Lower leg skin (tissue), 4 donors: ENCODE data around the gene SPATA2L. TPM values are rescaled to one million over a fixed set of nuclear protein-coding genes. Genes with fewer than 3 reads are reported as not detected.

Source experiments
- DNase-seq, 2 donors: peaks; one replicate each; pipeline ENCODE4 v3.0.0-alpha.2; 2019; ENCODE audit warnings: low spot score in 2 of 2
- H3K4me3 ChIP-seq: fragments of 200-600 bp; sonication (generic); 2 replicates; pipeline ENCODE4 v1.5.1; 2017; ENCODE audit warnings: mild to moderate bottlenecking, low read depth; ENCODE audit not compliant: poor library complexity, severe bottlenecking
- POLR2A ChIP-seq, 2 donors: fragments of 450-650 bp; IDR thresholded peaks; one replicate each; pipeline ENCODE4 v1.6.1; 2016 to 2017; ENCODE audit warnings: antibody characterized with exemption in 2 of 2, mild to moderate bottlenecking in 1 of 2, moderate library complexity in 1 of 2
- WGBS, 2 donors: methylation state at CpG; one replicate each; pipeline ENCODE4 v1.1.5; 2018; 5-methylcytosine and 5-hydroxymethylcytosine counted together
- intact Hi-C: fragments of 100-400 bp; cut with DNase I; formaldehyde crosslinking; loops from one replicate; pipeline ENCODE4 v1.15.0; 2023; ENCODE audit warnings: low total_unique reads
- total RNA-seq, 4 donors: library from RNA; depleted of rRNA; stranded (reverse); fragments of >200 nt; gene quantifications; one replicate each; pipeline ENCODE4 v1.1.0, GENCODE V29; 2016
- TF ChIP-seq, protein P1 (sequence below), 3 donors: fragments of 450-650 bp; IDR thresholded peaks; one replicate each; pipeline ENCODE4 v1.5.1; 2016; ENCODE audit warnings: antibody characterized with exemption in 3 of 3, mild to moderate bottlenecking in 3 of 3, moderate library complexity in 2 of 3

The SPATA2L gene
- total RNA-seq, 4 donors from 2014 or later: 18.3 to 34.6 (median 28.4) TPM

DNA sequence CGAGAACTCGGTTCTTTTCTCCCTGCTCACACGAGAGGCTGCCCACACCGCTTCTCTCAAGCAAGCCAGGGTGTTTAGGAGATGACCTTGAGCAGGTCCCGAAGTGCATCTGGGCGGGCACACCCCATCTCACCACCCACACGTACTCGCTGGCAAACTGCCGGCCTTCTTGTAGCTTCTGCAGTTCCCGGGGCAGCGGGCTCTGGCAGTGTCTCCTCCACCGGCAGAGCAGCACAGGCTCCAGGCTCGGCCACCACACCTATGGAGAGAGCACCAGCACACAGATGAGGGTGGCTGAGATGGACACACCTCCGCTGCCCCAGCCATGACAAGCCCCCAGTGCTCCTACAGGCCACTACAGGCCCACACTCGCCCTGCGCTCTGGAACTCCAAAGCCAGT, 43.3 kb upstream of the SPATA2L start:
- WGBS, 2 donors: 84 to 94% methylated on average over 16 of the region's 16 CpGs
- DNase-seq: no peak
- no peak overlapping the region for H3K4me3 ChIP-seq
- intact Hi-C loops: no loop called here
- TF ChIP-seq, protein P1, sequence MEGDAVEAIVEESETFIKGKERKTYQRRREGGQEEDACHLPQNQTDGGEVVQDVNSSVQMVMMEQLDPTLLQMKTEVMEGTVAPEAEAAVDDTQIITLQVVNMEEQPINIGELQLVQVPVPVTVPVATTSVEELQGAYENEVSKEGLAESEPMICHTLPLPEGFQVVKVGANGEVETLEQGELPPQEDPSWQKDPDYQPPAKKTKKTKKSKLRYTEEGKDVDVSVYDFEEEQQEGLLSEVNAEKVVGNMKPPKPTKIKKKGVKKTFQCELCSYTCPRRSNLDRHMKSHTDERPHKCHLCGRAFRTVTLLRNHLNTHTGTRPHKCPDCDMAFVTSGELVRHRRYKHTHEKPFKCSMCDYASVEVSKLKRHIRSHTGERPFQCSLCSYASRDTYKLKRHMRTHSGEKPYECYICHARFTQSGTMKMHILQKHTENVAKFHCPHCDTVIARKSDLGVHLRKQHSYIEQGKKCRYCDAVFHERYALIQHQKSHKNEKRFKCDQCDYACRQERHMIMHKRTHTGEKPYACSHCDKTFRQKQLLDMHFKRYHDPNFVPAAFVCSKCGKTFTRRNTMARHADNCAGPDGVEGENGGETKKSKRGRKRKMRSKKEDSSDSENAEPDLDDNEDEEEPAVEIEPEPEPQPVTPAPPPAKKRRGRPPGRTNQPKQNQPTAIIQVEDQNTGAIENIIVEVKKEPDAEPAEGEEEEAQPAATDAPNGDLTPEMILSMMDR (IDR thresholded peaks at IDR 0.05): no peak
- TF ChIP-seq POLR2A (IDR thresholded peaks at IDR 0.05): no peak

DNA sequence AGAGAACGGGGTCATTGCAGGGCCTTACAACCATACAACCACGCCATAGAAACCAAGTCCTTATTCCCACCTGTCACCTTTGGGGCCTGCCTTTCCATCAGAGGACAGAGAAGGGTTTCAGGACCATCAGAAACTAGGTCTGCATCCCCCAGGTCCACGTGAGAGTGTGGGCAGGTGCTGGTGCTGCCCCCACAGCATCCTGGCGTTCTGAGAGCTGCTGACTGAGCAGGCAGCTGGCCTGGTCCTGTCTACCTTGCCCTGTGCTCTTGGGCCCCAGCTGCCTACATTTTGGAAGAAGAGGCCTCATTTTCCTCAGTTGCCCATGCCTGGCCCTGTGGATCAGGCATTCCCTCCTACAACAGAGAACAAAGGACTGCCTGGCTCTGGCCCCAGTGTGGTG, 41.4 kb upstream of the SPATA2L start:
- 68 to 84% methylated on average over 4 of the region's 4 CpGs for WGBS, 2 donors
- intact Hi-C loops: no loop called here
- no peak overlapping the region for H3K4me3 ChIP-seq
- TF ChIP-seq, protein P1 (IDR thresholded peaks at IDR 0.05): no peak
- no peak for TF ChIP-seq POLR2A (IDR thresholded peaks at IDR 0.05)
- DNase-seq: no peak

DNA sequence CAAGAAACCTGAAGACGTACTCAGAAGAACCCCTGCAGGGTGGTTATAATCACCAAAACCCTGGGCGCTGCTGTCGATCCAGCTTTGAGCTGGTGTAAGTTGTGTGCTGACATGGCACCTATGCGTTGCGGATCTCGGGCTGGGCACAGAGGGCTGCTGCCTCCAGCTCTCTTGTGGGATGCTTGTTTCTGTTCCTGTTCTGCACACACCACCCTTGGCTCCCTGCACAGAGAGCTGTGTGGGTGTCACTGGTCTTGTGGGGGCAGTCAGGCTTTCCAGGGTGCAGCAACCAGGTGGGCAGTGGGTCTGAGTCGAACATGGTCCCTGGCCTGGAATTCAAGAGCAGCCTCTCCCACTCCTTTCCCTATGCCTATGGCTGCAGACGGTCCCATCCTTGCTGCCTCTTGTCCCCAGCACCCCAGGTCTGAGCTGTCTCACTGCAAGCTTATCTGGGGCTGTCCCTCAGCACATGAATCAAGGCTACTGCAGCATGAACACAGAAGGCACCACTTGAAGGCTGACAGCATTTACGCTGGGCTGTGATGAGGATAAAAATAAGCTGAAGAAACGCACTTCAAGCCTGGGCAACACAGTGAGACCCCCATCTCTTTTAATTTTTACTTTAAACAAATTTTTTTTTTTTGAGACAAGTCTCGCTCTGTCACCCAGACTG, 40.0 kb upstream of the SPATA2L start:
- intact Hi-C loops: no loop called here
- no peak for DNase-seq
- no peak for TF ChIP-seq POLR2A (IDR thresholded peaks at IDR 0.05)
- TF ChIP-seq, protein P1 (IDR thresholded peaks at IDR 0.05): no peak
- H3K4me3 ChIP-seq: no peak overlapping the region
- WGBS, 2 donors: 78 to 85% methylated on average over 11 of the region's 11 CpGs

DNA sequence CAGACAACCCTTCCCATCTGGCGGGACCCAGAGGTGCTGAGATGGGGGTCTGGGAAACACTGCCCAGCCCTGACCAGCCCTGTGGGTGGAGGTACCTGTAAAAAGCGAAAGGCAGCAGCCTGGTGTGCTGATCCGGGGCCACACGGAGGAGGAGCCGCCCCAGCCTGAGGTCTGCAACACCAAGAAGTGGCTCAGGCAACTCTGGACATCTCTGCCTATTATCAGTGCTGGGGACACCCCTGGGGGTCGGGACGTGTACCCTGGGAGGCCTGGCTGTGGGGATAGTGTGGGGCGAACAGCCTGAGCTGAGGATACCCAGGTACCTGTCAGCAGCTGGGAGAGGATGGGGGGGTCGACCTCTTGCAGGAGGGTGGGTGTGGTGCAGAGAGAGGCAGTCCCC, 37.9 kb upstream of the SPATA2L start:
- H3K4me3 ChIP-seq: no peak overlapping the region
- TF ChIP-seq, protein P1 (IDR thresholded peaks at IDR 0.05): no peak
- no peak for TF ChIP-seq POLR2A (IDR thresholded peaks at IDR 0.05)
- intact Hi-C loops: no loop called here

DNA sequence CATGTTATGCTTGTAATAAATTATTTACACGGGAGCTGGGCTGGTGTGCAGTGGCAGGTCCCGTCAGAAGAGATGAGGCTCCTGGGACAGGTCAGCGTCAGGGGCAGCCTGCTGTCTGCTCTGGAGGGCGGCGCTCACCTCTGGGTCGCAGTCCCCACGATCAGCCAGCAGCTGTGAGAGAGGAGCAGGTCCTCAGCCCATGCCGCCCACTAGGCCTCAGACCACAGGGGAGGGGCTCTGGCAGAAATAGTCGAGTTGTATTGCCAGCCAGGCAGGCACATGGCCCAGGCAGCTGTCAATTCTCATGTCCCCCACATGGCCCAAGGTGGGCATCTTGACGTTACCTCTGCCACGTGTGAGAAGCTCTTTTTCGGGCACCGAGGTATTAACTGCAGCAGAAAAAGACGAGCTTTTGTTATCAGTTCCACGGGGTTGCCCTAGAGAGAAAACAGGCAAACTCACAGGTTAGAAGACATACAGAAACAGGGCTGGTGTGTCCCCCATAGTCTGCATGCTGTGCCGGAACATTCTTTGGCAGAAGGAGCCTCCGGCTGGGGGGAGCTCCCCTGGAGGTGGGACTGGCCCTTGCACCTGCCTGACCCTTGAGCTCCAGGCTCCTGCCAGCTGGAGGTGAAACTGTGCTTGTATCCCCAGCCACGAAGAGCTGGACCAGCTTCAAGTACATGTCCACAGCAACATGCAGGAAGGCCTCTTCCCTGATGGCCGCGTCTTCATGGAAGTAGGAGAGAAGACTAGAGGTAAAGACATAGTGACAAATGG, 37.2 kb upstream of the SPATA2L start:
- TF ChIP-seq POLR2A (IDR thresholded peaks at IDR 0.05): no peak
- TF ChIP-seq, protein P1 (IDR thresholded peaks at IDR 0.05): no peak
- WGBS, 2 donors: 80 to 85% methylated on average over 19 of the region's 20 CpGs
- H3K4me3 ChIP-seq: no peak overlapping the region
- no peak for DNase-seq
- intact Hi-C loops: no loop called here

More for the DNA sequence above, 37.9 kb upstream of the SPATA2L start:
- DNase-seq: no peak
- WGBS, 2 donors: 80 to 85% methylated on average over 9 of the region's 9 CpGs
